ENCODE measurements around the gene LRIT3. TPM values are rescaled to one million over a fixed set of nuclear protein-coding genes. Genes with fewer than 3 reads are reported as not detected.

LRIT3 gene
- total and polyA plus RNA-seq, 4 donors: 0.03 to 0.08 (median 0.07) TPM; not detected in 1

- no peaks in the 10 kb centered on the region for H3K9me3 ChIP-seq (ENCODE audit: control insufficient read depth in 4 of 4, low read length in 3 of 4)
- WGBS: 82% methylated on average over 3 of the region's 3 CpGs
- TF ChIP-seq GABPA (IDR thresholded peaks at IDR 0.05 in 1 of 2, conservative IDR thresholded peaks at IDR 0.05 in 1 of 2) (no peak), MAX (IDR thresholded peaks at IDR 0.05) (no peak), FOXA2 (IDR thresholded peaks at IDR 0.05) (no peak), ZBTB33 (IDR thresholded peaks at IDR 0.05) (no peak), ATF3 (IDR thresholded peaks at IDR 0.05) (no peak), RAD21 (IDR thresholded peaks at IDR 0.05) (no peak), HNF4G (IDR thresholded peaks at IDR 0.05) (no peak), JUND (IDR thresholded peaks at IDR 0.05) (no peak), REST (IDR thresholded peaks at IDR 0.05) (no peak), SP1 (IDR thresholded peaks at IDR 0.05) (no peak), EGR1 (IDR thresholded peaks at IDR 0.05; ENCODE audit: low read depth in 2 of 2) (no peak), NR2F2 (IDR thresholded peaks at IDR 0.05) (no peak), FOXA1 (IDR thresholded peaks at IDR 0.05) (no peak), RXRA (IDR thresholded peaks at IDR 0.05) (no peak), CTCF (IDR thresholded peaks at IDR 0.05; ENCODE audit: low read depth, low read length, missing input control) (no peak), TAF1 (conservative IDR thresholded peaks at IDR 0.05) (no peak), YY1 (IDR thresholded peaks at IDR 0.05) (no peak), HNF4A (conservative IDR thresholded peaks at IDR 0.05) (no peak)
- no peaks in the 10 kb centered on the region for H3K27me3 ChIP-seq (ENCODE audit: control insufficient read depth in 4 of 4, insufficient read depth in 4 of 4, low read length in 3 of 4)
- no peaks in the 10 kb centered on the region for H3K4me1 ChIP-seq (ENCODE audit: control insufficient read depth in 4 of 4, insufficient read depth in 4 of 4, low read length in 3 of 4)
- H3K4me3 ChIP-seq (ENCODE audit: low read depth in 1 of 3, low read length in 3 of 3): no peak overlapping the region
- H3K27ac ChIP-seq (ENCODE audit: low read depth in 1 of 2, low read length in 2 of 2): no peak overlapping the region
- no peak overlapping the region for H3K9ac ChIP-seq (ENCODE audit: low read depth in 1 of 2, low read length in 2 of 2)
- no peak for DNase-seq (ENCODE audit: low spot score)
- no peaks in the 10 kb centered on the region for H3K36me3 ChIP-seq (ENCODE audit: control insufficient read depth in 4 of 4, insufficient read depth in 3 of 4, low read depth in 1 of 4, low read length in 3 of 4)
Observed at GRCh38 chr4:109914322-109914721, 66.4 kb downstream of the LRIT3 start.

Data from liver (tissue), 9 donors.